Natural killer cell (primary cell): ENCODE results near the gene RBBP9. TPM values are rescaled to one million over a fixed set of nuclear protein-coding genes. Genes with fewer than 3 reads are reported as not detected.

Source experiments
- ATAC-seq, 3 donors: fragments of 150-1000 bp in 2 of 3; fragments of 200-7000 bp in 1 of 3; cut with Tn5 transposase; 1 replicate in 1 of 3; 2 replicates in 2 of 3; pipeline ENCODE4 v1.10.0; 2021; ENCODE audit warnings: mild to moderate bottlenecking in 2 of 3, moderate library complexity in 2 of 3
- DNase-seq, 2 donors: peaks; one replicate each; pipeline versions ENCODE4 v3.0.0 to v3.0.0-alpha.2; 2013 to 2021; ENCODE audit warnings: mixed read lengths in 1 of 2
- H3K27ac ChIP-seq: one replicate; pipeline ENCODE4 v1.5.1; 2013; ENCODE audit warnings: mild to moderate bottlenecking, low read length
- H3K27me3 ChIP-seq: one replicate; pipeline ENCODE4 v1.6.1; 2013; ENCODE audit warnings: low read length; ENCODE audit not compliant: control insufficient read depth, insufficient read depth
- H3K36me3 ChIP-seq: one replicate; pipeline ENCODE4 v1.6.1; 2013; ENCODE audit warnings: low read length; ENCODE audit not compliant: control insufficient read depth, insufficient read depth
- H3K4me1 ChIP-seq: one replicate; pipeline ENCODE4 v1.6.1; 2013; ENCODE audit warnings: low read length; ENCODE audit not compliant: control insufficient read depth, insufficient read depth
- H3K4me3 ChIP-seq: one replicate; pipeline ENCODE4 v1.5.1; 2013; ENCODE audit warnings: low read length
- H3K9me3 ChIP-seq: one replicate; pipeline ENCODE4 v1.6.1; 2013; ENCODE audit warnings: low read length; ENCODE audit not compliant: control insufficient read depth, insufficient read depth
- H3K27ac Mint-ChIP-seq, 2 donors: one replicate each; pipeline ENCODE4 v1.8.0; 2022; ENCODE audit warnings: mild to moderate bottlenecking in 2 of 2, mixed read lengths in 2 of 2, moderate library complexity in 1 of 2
- H3K27me3 Mint-ChIP-seq, 2 donors: one replicate each; pipeline ENCODE4 v1.8.0; 2022; ENCODE audit warnings: low read depth in 2 of 2, mixed read lengths in 2 of 2
- H3K36me3 Mint-ChIP-seq: one replicate; pipeline ENCODE4 v1.8.0; 2022; ENCODE audit warnings: mixed read lengths
- H3K4me1 Mint-ChIP-seq, 2 donors: one replicate each; pipeline ENCODE4 v1.8.0; 2022; ENCODE audit warnings: mixed read lengths in 2 of 2
- H3K4me3 Mint-ChIP-seq: one replicate; pipeline ENCODE4 v1.8.0; 2022; ENCODE audit warnings: mild to moderate bottlenecking, moderate library complexity, mixed read lengths
- H3K9me3 Mint-ChIP-seq, 2 donors: one replicate each; pipeline ENCODE4 v1.8.0; 2022; ENCODE audit warnings: mixed read lengths in 2 of 2
- CTCF ChIP-seq: fragments of 200-600 bp; IDR thresholded peaks from one replicate; pipeline ENCODE4 v1.8.0; 2022; ENCODE audit warnings: antibody characterized with exemption
- whole genome bisulfite sequencing: methylation state at CpG from one replicate; pipeline ENCODE4 v1.1.7; 2013; ENCODE audit warnings: missing lambda C conversion rate; ENCODE audit not compliant: insufficient coverage; 5-methylcytosine and 5-hydroxymethylcytosine counted together
- intact Hi-C: fragments of 100-400 bp; cut with micrococcal nuclease; formaldehyde crosslinking; loops from one replicate; pipeline ENCODE4 v1.14.2; 2022
- total RNA-seq, 4 donors: library from RNA; stranded (reverse); fragments of 120-200 nt in 1 of 4; gene quantifications; one replicate each; pipeline versions ENCODE4 v1.2.3 to v1.2.4, GENCODE V29; 2013 to 2022

The RBBP9 gene
- total RNA-seq, 3 donors from 2014 or later (not counting 1 experiment from before 2014, with no cell fraction given) = 4.6 to 9.2 (median 7.9) TPM

- DNase-seq = no peak
- peaks cover 28% of the 10 kb centered on the region for H3K36me3 Mint-ChIP-seq
Measured at GRCh38 chr20:18477821-18478220, 19.2 kb downstream of the RBBP9 start.

GRCh38 chr20:18477218-18477617 lies 19.8 kb downstream of the RBBP9 start:
- intact Hi-C loops = no loop called here
- no peak overlapping the region for H3K27ac Mint-ChIP-seq
- peaks cover 60% of the 10 kb centered on the region for H3K36me3 ChIP-seq

More at GRCh38 chr20:18477821-18478220, 19.2 kb downstream of the RBBP9 start:
- Histone ChIP-seq H3K9me3 (no peaks in the 10 kb centered on the region), H3K4me1 (no peaks in the 10 kb centered on the region), H3K36me3 (peaks cover 66% of the 10 kb centered on the region), H3K27ac (no peak overlapping the region), H3K4me3 (no peak overlapping the region), H3K27me3 (no peaks in the 10 kb centered on the region)
- Mint-ChIP-seq H3K27me3 (no peaks in the 10 kb centered on the region), H3K27ac (no peak overlapping the region), H3K4me3 (no peak overlapping the region), H3K9me3 (no peaks in the 10 kb centered on the region), H3K4me1 (no peaks in the 10 kb centered on the region)
- intact Hi-C loops = no loop called here
- no peak for ATAC-seq
- TF ChIP-seq CTCF = no peak
- WGBS = 100% methylated on average over 1 of the region's 1 CpG

GRCh38 chr20:18466894-18467730 lies 29.9 kb downstream of the RBBP9 start, which contains the start of the genes DZANK1 and POLR3F:
DZANK1 (minus strand) TSS chr20:18467030; CDS start chr20:18465358, 1,672 bp downstream.
POLR3F (plus strand) TSS chr20:18467390; CDS start chr20:18467507, 117 bp downstream.
- peak within 1 kb of the TSS; percentile 84 for H3K27ac ChIP-seq
- no peaks in the 10 kb centered on the region for H3K9me3 Mint-ChIP-seq
- intact Hi-C loops = loop anchor here (1.0 to 5.0 kb wide), 5 partner anchors 40 to 960 kb away; partner anchors contain the start of genes DTD1, SEC23B and SMIM26
- no peaks in the 10 kb centered on the region for H3K27me3 ChIP-seq
- peaks cover 21 to 28% of the 10 kb centered on the region in 2 donors for H3K4me1 Mint-ChIP-seq
- DNase-seq = peak; percentile 87 to 94
- peak; percentile 92 to 95 (median 94) for ATAC-seq
- WGBS = under 1% methylated on average over 57 of the region's 57 CpGs
- H3K27me3 Mint-ChIP-seq = no peaks in the 10 kb centered on the region
- H3K4me3 ChIP-seq = peak within 1 kb of the TSS; percentile 70
- H3K4me1 ChIP-seq = peaks cover 16% of the 10 kb centered on the region
- H3K36me3 Mint-ChIP-seq = no peaks in the 10 kb centered on the region
- H3K27ac Mint-ChIP-seq = peak within 1 kb of the TSS; percentile 95 to 97
- H3K36me3 ChIP-seq = peaks cover 5% of the 10 kb centered on the region
- no peaks in the 10 kb centered on the region for H3K9me3 ChIP-seq
- H3K4me3 Mint-ChIP-seq = peak within 1 kb of the TSS; percentile 97
- no peak for TF ChIP-seq CTCF

More at GRCh38 chr20:18477218-18477617, 19.8 kb downstream of the RBBP9 start:
- no peaks in the 10 kb centered on the region for H3K4me1 ChIP-seq
- Mint-ChIP-seq H3K27me3 (no peaks in the 10 kb centered on the region), H3K4me1 (no peaks in the 10 kb centered on the region), H3K9me3 (no peaks in the 10 kb centered on the region), H3K36me3 (peaks cover 28% of the 10 kb centered on the region), H3K4me3 (no peak overlapping the region)
- no peak overlapping the region for H3K4me3 ChIP-seq
- WGBS = 100% methylated on average over 1 of the region's 1 CpG
- DNase-seq = no peak
- no peak for TF ChIP-seq CTCF
- H3K9me3 ChIP-seq = no peaks in the 10 kb centered on the region
- no peak overlapping the region for H3K27ac ChIP-seq
- ATAC-seq = no peak
- no peaks in the 10 kb centered on the region for H3K27me3 ChIP-seq
